A673 (cell line): ENCODE measurements around the gene SETD4.

ENCODE experiments used
- CTCF ChIP-seq: fragments of 300-800, 200-600 bp; sonication (generic); conservative IDR thresholded peaks from 2 replicates; pipeline ENCODE4 v1.5.1; 2017; ENCODE audit warnings: low read depth, mild to moderate bottlenecking, antibody characterized with exemption, low read length, moderate library complexity, mixed read lengths
- EZH2 ChIP-seq: fragments of 200-600 bp; sonication (generic); IDR thresholded peaks from 2 replicates; pipeline ENCODE4 v1.6.1; 2017; ENCODE audit warnings: borderline replicate concordance, low read depth, mild to moderate bottlenecking, mixed read lengths, antibody characterized with exemption, low read length; ENCODE audit not compliant: poor library complexity, severe bottlenecking

GRCh38 chr21:36063375-36064084, 3.2 kb upstream of the SETD4 start:
- TF ChIP-seq EZH2 (no peak), CTCF (no peak)
